Activated CD4-positive, alpha-beta T cell treated with anti-CD3 and anti-CD28 coated beads, Interleukin-2, amount 50 U/mL, for 24 hours (primary cell): ENCODE results near the gene IL21R.
A peak's percentile ranks its signal among the peaks of the same experiment; 100 is the strongest.
"Not testable (repeated sequence)": the region's sequence is repeated elsewhere in the genome, so short reads cannot be mapped to it uniquely, and the experiment has no call there.

Experiments
- DNase-seq, 2 donors: peaks; one replicate each; pipeline ENCODE4 v3.0.0-alpha.2; 2020; ENCODE audit warnings: low read depth in 1 of 2, low spot score in 1 of 2

IL21R gene

DNA sequence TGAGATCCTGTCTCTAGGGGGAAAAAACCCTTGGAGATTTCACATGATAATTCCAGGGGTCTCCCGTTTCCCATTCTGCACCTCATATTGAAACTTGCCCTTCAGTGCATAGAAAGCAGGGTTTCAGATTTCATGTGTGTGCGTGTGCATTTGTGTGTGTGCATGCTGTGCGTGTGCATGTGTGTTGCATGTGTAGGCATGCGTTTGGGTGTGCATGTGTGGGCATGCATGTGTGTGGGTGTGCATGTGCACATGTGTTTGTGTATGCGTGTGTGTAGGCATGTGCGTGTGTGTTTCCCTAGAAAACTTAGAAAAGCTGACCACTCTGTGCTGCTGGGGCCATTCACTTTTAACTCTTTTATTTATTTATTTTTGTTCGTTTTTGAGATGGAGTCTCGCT lies 40.0 kb downstream of the IL21R start:
- DNase-seq: no peak

DNA sequence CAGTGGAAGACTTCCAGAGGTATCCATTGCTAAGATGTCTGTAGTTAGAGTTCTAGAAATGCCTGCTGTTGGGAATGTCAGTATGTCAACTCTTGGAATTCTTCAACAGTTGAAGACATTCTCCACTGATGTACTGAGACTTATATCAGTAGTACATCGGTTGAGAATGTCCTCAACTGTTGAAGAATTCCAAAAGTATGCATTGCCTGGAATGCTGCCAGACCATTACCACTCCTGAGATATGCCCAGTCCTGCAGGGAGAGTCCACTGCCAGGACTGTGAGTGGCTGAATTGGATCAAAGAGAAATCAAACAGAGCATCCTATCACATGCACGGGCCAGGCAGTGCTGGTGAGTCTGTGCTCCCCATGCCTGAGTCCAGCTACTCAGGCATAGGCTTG lies 42.0 kb downstream of the IL21R start:
- no peak for DNase-seq

DNA sequence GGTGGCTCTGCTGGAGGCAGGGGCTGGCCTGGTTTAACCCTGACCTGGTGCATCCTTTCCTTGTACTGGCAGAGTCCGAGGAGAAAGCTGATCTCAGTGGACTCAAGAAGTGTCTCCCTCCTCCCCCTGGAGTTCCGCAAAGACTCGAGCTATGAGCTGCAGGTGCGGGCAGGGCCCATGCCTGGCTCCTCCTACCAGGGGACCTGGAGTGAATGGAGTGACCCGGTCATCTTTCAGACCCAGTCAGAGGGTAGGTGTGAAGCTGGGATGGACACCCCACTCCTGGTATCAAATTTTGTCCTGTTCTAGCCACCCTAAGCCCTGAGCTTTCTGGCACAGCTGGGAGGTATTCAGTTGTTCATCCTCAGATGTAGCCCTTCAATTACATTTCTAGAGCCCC lies 42.5 kb downstream of the IL21R start:
- DNase-seq: no peak

DNA sequence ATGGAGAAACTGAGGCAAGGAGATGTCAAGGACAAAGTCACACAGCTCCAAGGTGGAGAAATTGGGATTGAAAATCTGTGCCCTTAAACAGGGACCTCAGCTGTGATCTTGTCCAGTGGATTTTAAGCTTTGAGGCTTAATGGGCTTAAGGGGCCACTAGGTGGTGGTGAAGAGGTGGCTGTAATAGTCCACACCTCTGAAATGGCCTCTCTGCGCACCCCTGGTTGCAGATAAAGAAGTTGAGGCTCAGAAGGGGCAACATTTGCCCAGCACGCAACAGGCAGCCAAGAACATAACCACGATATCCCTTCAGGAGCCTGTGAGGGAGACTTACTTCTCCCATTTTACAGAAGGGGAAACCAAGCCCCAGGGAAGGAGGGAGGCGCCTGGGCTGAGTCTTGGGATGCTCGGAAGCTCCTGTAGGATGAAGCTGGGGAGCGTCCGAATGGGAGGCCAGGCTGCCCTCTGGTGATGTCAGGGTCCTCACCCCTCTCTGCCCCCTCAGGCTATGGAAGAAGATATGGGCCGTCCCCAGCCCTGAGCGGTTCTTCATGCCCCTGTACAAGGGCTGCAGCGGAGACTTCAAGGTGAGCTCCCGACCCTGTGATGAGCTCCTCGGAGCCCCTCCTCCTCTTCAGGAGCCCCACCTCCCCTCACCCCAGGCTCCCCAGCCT lies 43.7 kb downstream of the IL21R start:
- no peak for DNase-seq

DNA sequence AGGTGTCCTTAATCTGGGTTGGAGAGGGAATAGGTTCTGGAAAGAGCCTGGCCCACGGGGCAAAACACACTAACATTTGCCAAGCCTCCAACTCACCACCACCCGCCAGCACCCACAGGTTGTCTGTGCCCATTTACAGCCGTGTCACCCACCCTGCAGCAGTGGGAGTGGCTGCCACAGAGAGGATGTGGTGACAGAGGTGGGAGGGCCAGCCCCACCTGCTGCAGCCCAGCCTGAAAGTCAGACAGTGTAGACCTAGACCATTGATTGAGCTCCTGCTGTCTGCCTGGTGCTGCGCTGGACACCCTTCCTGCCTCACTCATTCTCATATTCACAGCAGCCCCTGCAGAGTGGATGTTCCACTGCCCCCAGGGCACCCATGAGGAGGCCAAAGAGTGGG lies 44.7 kb downstream of the IL21R start:
- no peak for DNase-seq

DNA sequence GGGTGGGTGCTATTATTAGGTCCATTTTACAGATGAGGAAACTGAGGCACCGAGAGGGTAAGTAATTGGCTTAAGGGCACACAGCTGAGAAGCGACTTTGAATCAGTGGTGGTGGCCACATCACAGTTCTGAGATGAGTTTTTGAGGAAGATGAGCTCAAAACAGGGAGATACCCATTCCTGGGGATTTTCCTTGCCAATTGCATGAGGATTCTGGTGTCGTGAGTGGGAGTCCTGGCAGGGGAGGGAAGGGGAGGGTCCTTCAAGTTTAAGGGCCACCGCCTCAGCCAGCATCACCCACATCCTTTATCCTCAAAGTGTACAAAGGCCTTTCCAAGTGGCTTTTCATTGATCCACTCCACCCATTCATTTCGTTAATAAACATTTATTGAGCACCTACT lies 45.3 kb downstream of the IL21R start:
- DNase-seq: no peak

DNA sequence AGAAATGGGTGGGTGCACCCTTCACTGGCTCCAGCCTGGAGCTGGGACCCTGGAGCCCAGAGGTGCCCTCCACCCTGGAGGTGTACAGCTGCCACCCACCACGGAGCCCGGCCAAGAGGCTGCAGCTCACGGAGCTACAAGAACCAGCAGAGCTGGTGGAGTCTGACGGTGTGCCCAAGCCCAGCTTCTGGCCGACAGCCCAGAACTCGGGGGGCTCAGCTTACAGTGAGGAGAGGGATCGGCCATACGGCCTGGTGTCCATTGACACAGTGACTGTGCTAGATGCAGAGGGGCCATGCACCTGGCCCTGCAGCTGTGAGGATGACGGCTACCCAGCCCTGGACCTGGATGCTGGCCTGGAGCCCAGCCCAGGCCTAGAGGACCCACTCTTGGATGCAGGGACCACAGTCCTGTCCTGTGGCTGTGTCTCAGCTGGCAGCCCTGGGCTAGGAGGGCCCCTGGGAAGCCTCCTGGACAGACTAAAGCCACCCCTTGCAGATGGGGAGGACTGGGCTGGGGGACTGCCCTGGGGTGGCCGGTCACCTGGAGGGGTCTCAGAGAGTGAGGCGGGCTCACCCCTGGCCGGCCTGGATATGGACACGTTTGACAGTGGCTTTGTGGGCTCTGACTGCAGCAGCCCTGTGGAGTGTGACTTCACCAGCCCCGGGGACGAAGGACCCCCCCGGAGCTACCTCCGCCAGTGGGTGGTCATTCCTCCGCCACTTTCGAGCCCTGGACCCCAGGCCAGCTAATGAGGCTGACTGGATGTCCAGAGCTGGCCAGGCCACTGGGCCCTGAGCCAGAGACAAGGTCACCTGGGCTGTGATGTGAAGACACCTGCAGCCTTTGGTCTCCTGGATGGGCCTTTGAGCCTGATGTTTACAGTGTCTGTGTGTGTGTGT lies 46.8 kb downstream of the IL21R start:
- DNase-seq: no peak

DNA sequence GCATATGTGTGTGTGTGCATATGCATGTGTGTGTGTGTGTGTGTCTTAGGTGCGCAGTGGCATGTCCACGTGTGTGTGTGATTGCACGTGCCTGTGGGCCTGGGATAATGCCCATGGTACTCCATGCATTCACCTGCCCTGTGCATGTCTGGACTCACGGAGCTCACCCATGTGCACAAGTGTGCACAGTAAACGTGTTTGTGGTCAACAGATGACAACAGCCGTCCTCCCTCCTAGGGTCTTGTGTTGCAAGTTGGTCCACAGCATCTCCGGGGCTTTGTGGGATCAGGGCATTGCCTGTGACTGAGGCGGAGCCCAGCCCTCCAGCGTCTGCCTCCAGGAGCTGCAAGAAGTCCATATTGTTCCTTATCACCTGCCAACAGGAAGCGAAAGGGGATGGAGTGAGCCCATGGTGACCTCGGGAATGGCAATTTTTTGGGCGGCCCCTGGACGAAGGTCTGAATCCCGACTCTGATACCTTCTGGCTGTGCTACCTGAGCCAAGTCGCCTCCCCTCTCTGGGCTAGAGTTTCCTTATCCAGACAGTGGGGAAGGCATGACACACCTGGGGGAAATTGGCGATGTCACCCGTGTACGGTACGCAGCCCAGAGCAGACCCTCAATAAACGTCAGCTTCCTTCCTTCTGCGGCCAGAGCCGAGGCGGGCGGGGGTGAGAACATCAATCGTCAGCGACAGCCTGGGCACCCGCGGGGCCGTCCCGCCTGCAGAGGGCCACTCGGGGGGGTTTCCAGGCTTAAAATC lies 47.6 kb downstream of the IL21R start:
- peak in 1 of 2 donors; percentile 51 for DNase-seq

DNA sequence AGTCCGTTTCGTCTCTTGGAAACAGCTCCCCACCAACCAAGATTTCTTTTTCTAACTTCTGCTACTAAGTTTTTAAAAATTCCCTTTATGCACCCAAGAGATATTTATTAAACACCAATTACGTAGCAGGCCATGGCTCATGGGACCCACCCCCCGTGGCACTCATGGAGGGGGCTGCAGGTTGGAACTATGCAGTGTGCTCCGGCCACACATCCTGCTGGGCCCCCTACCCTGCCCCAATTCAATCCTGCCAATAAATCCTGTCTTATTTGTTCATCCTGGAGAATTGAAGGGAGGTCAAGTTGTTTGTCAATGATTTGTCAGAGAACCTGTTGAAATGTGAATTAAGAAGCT lies 48.2 kb downstream of the IL21R start:
- DNase-seq: no peak

DNA sequence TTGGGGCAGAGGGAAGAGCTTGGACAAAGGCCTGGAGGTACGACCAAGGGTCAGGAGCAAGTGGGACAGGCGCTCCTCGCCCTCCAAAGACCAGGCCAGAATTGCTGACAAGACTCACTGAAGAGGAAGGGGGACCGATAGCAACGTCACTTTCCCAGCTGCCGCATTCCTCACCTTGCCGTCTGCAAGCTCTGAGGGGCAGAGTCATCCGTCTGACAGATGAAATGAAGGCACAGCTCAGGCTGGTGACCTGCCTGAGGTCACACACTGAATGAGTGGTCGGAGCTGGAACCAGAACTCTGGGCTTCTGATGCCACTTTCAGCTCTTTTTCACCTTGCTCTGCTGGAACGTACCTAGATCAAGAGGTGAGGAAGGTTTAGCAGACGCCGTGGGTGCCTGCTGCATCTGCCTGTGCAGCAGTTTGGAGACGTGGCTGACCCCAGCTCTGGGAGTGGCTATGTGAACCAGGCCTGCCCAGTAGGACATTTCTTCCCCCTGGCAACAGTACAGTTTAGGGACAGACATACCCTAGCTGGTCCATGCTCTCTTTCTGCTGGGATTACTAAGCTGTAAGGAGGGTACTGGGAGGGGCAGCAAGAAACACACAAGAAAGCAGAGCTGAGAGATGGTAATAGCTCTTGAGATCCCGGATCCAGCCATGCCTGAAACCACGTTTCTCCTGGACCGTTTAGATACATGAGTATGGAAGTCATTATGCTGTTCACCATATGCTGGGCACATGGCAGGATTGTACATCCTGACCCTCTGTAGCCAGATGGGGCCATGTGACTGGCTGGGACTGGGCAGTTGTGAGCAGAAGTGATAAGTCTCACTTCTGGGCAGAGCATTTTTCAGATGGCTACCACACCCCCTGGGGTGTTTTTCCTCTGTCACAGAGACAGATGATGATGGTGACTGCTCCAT lies 50.9 kb downstream of the IL21R start:
- DNase-seq: no peak

DNA sequence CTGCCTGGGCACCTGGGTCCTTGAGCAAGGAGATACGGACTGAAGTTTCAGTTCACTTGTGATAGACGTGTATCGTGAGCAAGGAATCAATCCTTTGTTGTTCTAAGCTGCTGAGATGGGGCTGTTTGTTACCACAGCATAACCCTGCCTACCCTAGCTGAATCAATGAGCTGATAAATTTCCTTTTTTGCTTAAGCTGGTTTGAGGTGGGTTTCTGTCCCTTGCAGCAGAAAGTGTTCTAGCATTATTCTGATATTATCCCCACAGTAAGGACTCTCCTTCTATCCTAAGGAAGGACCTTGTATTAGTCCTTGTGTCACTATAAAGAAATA lies 51.5 kb downstream of the IL21R start:
- no peak for DNase-seq

DNA sequence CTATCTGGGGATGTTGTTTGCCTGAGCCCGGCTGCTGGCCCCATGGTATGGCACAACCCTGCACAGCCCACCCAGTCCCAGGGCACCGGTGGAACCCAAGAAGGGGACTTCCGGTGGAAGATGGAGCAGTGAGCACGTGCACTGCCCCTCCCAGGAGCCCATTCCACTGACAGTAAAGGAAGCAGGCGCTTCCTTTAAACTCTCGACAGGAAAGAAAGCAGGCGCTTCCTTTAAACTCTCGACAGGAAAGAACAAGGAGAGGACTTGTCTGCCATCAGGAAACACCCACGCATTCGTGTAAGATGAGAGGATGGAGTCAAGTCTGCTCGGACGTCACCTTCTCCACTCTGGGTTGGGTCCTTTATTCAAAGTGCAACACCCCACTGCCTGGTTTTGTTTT lies 53.7 kb downstream of the IL21R start:
- no peak for DNase-seq

DNA sequence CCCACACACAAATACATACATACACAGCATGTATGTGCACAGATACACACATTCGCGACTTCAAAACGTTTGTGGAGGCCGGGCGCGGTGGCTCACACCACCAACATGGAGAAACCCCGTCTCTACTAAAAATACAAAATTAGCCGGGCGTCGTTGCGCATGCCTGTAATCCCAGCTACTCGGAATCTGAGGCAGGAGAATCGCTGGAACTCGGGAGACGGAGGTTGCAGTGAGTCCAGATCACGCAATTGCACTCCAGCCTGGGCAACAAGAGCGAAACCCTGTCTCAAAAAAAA lies 55.6 kb downstream of the IL21R start:
- DNase-seq: not testable (repeated sequence)

DNA sequence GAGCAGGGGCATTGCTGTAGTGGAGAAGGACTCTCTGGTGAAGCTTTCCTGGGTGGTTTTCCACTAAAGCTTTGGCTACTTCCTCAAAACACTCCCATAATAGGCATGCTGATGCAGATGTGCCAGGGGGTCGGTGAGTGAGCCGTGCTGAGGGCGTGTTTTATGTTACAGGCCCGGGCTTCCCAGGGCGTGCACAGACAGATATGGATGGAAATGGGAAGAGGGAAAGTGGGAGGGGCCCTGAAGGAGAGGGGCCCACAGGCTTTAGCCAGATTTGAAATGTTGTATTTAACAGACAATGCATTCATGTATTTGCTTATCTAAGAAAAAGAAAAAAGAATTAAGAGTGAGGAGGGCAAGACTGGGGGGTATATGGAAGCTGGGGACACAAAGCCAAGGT lies 56.3 kb downstream of the IL21R start:
- DNase-seq: no peak

DNA sequence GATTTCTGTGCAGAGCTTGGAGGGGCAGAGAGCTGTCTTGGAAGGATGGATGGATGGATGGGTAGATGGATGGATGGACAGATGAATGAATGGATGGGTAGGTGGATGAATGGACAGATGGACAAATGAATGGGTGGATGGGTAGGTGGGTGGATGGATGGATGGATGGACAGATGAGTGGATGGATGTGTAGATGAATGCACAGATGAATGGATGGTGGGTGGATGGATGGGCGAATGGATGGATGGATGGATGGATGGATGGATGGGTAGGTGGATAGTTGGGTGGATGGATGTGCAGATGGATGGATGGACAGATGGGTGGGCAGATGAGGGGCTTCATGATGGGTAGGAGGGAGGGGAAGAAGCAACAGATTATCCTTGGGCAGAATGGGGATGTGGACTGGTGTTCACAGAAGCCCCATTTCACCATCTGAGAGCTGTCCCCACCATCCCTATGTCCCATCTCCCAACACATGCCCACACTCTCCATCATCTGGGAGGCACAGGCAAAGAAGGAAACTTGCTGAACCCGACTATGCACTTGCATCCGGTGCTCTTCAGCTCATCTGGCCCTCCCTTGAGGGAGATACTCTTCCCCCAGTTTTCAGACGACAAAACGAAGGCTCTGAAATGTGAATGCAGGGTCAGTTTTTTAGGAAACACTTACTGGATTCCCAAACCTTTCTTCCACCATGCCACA lies 57.2 kb downstream of the IL21R start:
- no peak for DNase-seq

DNA sequence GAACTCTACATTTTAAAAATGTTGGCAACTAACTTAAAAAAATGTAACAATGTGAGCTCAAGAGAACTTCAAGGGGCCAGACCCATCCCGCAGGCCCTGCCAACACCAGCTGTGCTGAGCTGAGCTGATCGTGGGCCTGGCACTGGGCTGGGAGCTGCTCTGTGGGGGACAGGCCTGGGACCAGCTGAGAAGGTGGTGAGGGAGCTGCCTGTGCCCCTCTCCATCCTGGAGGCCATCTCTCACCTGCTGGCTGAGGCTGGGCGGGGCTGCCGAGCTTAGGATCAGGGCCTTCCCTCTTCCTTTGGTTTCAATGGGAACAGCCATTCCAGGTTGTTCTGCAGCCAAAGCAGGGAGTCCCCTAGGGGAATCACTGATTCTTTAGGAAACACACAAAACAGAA lies 58.2 kb downstream of the IL21R start:
- DNase-seq: no peak

DNA sequence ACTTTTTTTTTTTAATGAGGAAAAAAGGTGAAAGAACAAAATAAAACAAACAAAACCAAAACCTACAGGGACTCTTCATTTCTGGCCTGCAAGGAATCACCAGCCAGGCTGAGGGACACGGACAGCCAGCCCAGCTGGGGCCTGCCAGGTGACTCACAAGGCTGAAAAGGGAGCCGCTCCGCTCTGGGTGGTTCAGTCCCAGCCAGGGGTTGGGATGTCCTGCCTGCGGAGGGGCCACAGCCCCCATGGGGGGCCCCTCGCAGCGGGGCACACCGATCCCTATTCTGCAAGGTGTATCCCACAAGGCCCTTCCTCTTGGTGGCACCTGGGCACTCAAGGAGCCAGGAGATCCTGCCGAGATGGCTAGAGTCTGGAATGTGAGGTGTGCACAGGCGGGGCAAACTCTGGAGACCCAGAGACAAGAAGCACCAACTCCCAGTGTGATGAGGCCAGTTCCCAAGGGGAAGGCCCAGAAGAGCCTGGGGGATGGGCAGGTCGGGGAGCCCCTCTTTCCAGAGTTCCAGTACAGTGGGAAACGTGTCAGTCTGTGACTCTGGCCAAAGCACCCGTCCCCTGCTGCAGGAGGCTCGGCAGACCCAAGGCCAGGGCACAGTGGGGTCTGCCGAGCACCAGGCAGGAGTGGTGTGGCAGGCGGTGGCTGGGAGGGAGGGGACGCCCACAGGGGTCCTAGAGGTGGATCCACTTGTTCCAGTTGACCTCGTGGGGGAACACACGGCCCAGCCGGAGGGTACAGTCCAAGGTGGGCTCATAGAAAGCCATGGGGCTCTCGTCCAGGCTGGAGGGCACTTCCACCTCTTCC lies 58.9 kb downstream of the IL21R start:
- no peak for DNase-seq

DNA sequence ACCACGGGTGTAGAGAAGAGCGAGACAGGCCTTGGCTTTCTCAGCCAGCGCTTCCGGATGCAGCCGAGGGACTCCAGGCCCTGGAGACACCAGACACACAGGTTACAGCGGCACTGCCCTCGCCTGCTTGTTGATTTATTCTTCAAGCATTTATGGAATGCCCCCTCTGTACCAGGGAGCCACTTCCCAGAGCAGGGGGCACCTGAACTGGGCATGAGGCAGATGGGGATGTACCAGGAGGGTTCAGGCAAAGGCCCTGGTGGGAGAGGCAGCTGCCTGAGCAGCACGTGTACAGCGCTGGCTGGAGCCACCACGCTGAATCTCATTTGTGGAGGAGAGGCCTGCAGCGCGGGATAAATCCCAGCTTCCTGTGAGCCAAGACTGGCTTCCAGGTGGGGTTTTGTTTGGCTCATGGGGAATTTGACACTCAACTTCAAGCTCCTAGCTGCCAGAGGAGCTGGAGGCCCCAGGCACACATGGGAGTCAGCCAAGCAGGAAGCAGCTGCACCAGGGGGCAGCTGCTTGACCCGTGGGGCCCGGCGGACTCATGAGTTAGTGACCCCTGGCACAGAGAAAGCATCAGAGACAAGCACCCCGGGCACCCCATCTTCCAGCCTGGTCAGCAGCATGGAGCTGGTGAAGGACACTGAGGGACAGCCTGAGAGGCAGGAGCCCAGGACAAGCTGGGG lies 59.7 kb downstream of the IL21R start:
- DNase-seq: no peak

DNA sequence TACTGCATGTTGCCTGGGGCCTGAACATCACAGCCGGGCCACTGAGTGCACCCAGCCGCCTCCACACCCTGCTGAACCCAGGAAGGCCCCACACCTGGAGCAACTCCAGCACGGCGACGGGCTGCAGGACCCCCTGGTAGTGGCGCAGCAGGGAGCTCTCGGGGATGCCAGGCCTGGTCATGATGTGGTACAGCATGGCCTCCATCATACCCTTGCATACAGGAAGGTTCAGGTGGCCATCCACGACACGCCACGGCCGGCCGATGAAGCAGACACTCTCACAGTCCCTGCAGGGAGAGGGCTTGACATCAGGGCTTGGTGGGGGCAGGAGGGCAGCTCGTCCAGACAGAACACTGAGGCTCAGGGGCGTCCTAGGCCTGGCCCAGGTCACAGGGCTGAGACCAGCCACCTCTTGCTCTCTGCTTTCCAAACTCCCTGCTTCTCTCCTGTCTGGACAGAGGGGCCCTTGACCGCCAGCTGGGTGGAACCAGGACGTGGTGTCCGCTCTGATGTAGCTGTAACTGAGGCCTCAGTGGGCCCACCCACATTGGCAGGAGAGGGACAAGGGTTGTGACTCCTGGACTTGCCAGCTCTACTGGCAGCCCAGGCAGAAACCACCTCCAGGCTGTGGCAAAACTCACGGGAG lies 60.3 kb downstream of the IL21R start:
- DNase-seq: no peak
